Measurements from ENCODE around the gene SYNPO2.

The SYNPO2 gene

GRCh38 chr4:118879409-118879808 is 9.2 kb upstream of the SYNPO2 start:
- DNase-seq = no peak

GRCh38 chr4:118881512-118882146 is 7.0 kb upstream of the SYNPO2 start:
- no peak for DNase-seq

- DNase-seq = no peak
Observed at GRCh38 chr4:118883861-118884260, 4.8 kb upstream of the SYNPO2 start.

GRCh38 chr4:118884716-118885115 is 3.9 kb upstream of the SYNPO2 start:
- no peak for DNase-seq

GRCh38 chr4:118889312-118889691 is 648 bp downstream of the SYNPO2 start:
- DNase-seq = no peak

- DNase-seq = no peak
Observed at GRCh38 chr4:118894034-118894433, 5.4 kb downstream of the SYNPO2 start.

GRCh38 chr4:118898221-118898620 is 9.6 kb downstream of the SYNPO2 start:
- no peak for DNase-seq

GRCh38 chr4:118898684-118899138 is 10.1 kb downstream of the SYNPO2 start:
- no peak for DNase-seq

- DNase-seq = no peak
Observed at GRCh38 chr4:118904418-118904817, 15.8 kb downstream of the SYNPO2 start.

GRCh38 chr4:118904935-118905334 is 16.3 kb downstream of the SYNPO2 start:
- no peak for DNase-seq

GRCh38 chr4:118905566-118905965 is 16.9 kb downstream of the SYNPO2 start:
- no peak for DNase-seq

GRCh38 chr4:118909173-118909956 is 20.7 kb downstream of the SYNPO2 start:
- DNase-seq = no peak

- no peak for DNase-seq
Observed at GRCh38 chr4:118910221-118910620, 21.6 kb downstream of the SYNPO2 start.

- no peak for DNase-seq
Observed at GRCh38 chr4:118911238-118911703, 22.6 kb downstream of the SYNPO2 start.

GRCh38 chr4:118915468-118915867 is 26.8 kb downstream of the SYNPO2 start:
- no peak for DNase-seq

GRCh38 chr4:118916691-118917289 is 28.1 kb downstream of the SYNPO2 start:
- DNase-seq = no peak

- DNase-seq = no peak
Observed at GRCh38 chr4:118917582-118917981, 28.9 kb downstream of the SYNPO2 start.

GRCh38 chr4:118918388-118918787 is 29.7 kb downstream of the SYNPO2 start:
- no peak for DNase-seq

- no peak for DNase-seq
Observed at GRCh38 chr4:118920247-118920646, 31.6 kb downstream of the SYNPO2 start.

- DNase-seq = no peak
Observed at GRCh38 chr4:118921786-118922185, 33.1 kb downstream of the SYNPO2 start.

- no peak for DNase-seq
Observed at GRCh38 chr4:118923891-118924290, 35.2 kb downstream of the SYNPO2 start.

GRCh38 chr4:118927974-118928373 is 39.3 kb downstream of the SYNPO2 start:
- no peak for DNase-seq

- no peak for DNase-seq
Observed at GRCh38 chr4:118930255-118930654, 41.6 kb downstream of the SYNPO2 start.

- no peak for DNase-seq
Observed at GRCh38 chr4:118931786-118932185, 43.1 kb downstream of the SYNPO2 start.
